NCI-H524 (cell line): Measurements from ENCODE around the gene CFAP251.
"Not testable (repeated sequence)": the region's sequence is repeated elsewhere in the genome, so short reads cannot be mapped to it uniquely, and the experiment has no call there.

Source experiments
- DNase-seq, 2 experiments: peaks; one replicate each; lab custom pipeline; 2025; lab: John Stamatoyannopoulos, UW

CFAP251 gene

GRCh38 chr12:121917950-121918678 is at the start of gene CFAP251:
TSS of gene CFAP251 (plus strand) at chr12:121918592. CDS start at chr12:121921306, 2,714 bp downstream.
- peak; percentile 83 to 93 for DNase-seq

GRCh38 chr12:121869229-121869628 is 49.2 kb upstream of the CFAP251 start:
- not testable (repeated sequence) for DNase-seq

- DNase-seq = no peak
Observed at GRCh38 chr12:121871467-121871866, 46.9 kb upstream of the CFAP251 start.

GRCh38 chr12:121872546-121873215 is 45.7 kb upstream of the CFAP251 start:
- DNase-seq = peak; percentile 75 to 88

- DNase-seq = no peak
Observed at GRCh38 chr12:121873216-121873569, 45.2 kb upstream of the CFAP251 start.

GRCh38 chr12:121874071-121874470 is 44.3 kb upstream of the CFAP251 start:
- no peak for DNase-seq

GRCh38 chr12:121875582-121875981 is 42.8 kb upstream of the CFAP251 start:
- no peak for DNase-seq

- not testable (repeated sequence) for DNase-seq
Observed at GRCh38 chr12:121876080-121876447, 42.3 kb upstream of the CFAP251 start.

GRCh38 chr12:121883315-121883660 is 35.1 kb upstream of the CFAP251 start:
- DNase-seq = no peak

GRCh38 chr12:121885129-121885528 is 33.3 kb upstream of the CFAP251 start:
- not testable (repeated sequence) for DNase-seq

GRCh38 chr12:121888083-121888477 is 30.3 kb upstream of the CFAP251 start:
- no peak for DNase-seq

- peak; percentile 86 to 97 for DNase-seq
Observed at GRCh38 chr12:121888478-121889273, 29.7 kb upstream of the CFAP251 start, which contains the start of gene PSMD9. TSS of gene PSMD9 (plus strand) at chr12:121888790. CDS start at chr12:121888857, 67 bp downstream.

- no peak for DNase-seq
Observed at GRCh38 chr12:121889274-121889624, 29.1 kb upstream of the CFAP251 start.

- DNase-seq = not testable (repeated sequence)
Observed at GRCh38 chr12:121889661-121890060, 28.7 kb upstream of the CFAP251 start.

GRCh38 chr12:121892673-121893561 is 25.5 kb upstream of the CFAP251 start:
- no peak for DNase-seq

GRCh38 chr12:121893961-121894460 is 24.4 kb upstream of the CFAP251 start:
- DNase-seq = no peak

GRCh38 chr12:121894633-121895032 is 23.8 kb upstream of the CFAP251 start:
- peak in 1 of 2 experiments; percentile 14 for DNase-seq

GRCh38 chr12:121898287-121898686 is 20.1 kb upstream of the CFAP251 start:
- DNase-seq = no peak

GRCh38 chr12:121899590-121899989 is 18.8 kb upstream of the CFAP251 start:
- DNase-seq = no peak

GRCh38 chr12:121903202-121903601 is 15.2 kb upstream of the CFAP251 start:
- DNase-seq = no peak

- DNase-seq = no peak
Observed at GRCh38 chr12:121905746-121906145, 12.6 kb upstream of the CFAP251 start.

GRCh38 chr12:121908702-121909101 is 9.7 kb upstream of the CFAP251 start:
- no peak for DNase-seq
